Aortic smooth muscle cell (primary cell): ENCODE measurements around the gene BMERB1. TPM values are rescaled to one million over a fixed set of nuclear protein-coding genes. Genes with fewer than 3 reads are reported as not detected.

Source experiments
- total RNA-seq: library from RNA; depleted of rRNA; stranded (reverse); fragments of >200 nt; gene quantifications from 2 replicates; pipeline ENCODE4 v1.2.3, GENCODE V29; 2014

Gene BMERB1
- total RNA-seq: 41.8 and 55.6 TPM in 2 replicates

DNA sequence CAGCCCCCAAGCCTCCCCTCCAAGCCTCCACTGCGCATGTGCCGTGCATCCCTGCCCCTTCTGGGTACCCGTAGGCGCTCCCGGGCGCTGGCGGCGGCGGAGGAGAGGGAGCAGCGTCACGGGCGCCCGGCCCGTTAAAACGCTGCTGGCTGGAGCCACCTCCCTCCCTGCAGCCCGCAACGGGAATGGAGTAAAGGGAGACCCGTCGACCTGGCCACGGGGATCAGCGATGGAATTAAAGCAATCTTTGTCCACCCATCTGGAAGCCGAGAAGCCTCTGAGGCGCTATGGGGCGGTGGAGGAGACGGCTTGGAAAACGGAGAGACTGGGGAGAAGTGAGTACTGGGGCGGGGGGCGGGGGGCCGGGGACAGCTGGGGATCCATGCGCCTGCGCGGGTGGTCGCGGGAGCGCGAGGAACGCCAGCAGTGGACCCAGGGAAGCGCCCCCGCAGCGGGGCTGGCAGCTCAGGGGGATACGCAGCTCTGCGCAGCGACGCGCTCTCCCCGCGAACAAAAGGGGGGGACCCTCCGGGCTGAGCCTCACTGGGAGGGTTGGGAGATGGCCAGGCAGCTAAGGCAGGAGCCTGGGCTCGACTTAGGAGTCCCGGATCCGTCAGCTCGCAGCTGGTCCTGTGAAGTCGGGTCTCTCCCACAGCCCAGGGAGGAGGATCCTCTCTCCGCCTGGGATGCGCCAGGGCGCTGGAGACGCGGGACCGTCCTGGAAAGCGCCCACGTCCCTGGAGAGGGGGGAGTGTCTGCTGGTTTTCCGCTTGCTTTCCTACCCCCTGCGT is at the start of gene BMERB1:
BMERB1 (plus strand) TSS at position 164 of the 791 bp plus-strand sequence; CDS start at position 230, 66 bp downstream.

DNA sequence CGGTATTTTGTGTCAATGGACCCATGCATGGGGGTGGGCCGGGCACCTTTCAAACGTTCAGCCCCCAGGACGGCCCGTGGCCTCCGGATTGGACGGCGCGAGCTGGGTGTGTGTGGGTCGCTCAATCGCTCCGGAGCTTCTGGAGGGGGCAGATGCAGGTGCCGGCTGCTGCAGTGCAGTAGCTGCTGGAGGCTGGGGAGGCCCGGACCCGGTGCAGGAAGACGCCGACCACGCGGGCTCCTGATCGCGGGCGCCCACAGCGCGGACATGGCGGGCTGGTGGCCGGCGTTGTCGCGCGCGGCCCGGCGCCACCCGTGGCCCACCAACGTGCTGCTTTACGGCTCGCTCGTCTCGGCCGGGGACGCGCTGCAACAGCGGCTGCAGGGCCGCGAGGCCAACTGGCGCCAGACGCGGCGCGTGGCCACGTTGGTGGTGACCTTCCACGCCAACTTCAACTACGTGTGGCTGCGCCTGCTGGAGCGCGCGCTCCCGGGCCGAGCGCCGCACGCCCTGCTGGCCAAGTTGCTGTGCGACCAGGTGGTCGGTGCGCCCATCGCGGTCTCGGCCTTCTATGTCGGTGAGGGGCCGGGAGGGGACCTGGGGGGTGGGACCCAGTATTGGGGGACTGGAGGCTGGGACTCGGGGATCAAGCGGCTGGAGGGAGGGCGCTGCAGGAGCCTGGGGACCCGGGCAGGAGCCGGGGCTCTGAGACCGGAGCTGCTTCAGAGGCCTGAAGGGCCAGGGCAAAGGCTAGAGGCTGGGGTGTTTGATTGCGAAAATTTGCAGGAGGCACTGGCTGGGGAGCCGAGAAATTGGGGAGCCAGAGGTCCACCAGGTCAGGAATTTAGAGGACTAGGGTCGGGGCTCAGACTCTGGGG is 38.5 kb upstream of the BMERB1 start, which contains the start of gene MPV17L:
MPV17L (plus strand) TSS at position 124 of the 878 bp plus-strand sequence; CDS start at position 268, 144 bp downstream.

Other genes starting within 250 kb of the BMERB1 start
- 1.5 and 2.8 TPM in 2 replicates for gene NPIPA5, start 56.3 kb upstream of the BMERB1 start, total RNA-seq
- 0.44 and 0.53 TPM in 2 replicates for gene MPV17L, start 38.8 kb upstream of the BMERB1 start, total RNA-seq
- 10.3 and 15.2 TPM in 2 replicates for gene MARF1, start 208.6 kb downstream of the BMERB1 start, total RNA-seq
- 26.8 and 33.6 TPM in 2 replicates for gene NDE1, start 215.7 kb downstream of the BMERB1 start, total RNA-seq